ENCODE results near the gene ACP7. TPM values are rescaled to one million over a fixed set of nuclear protein-coding genes. Genes with fewer than 3 reads are reported as not detected.
A peak's percentile ranks its signal among the peaks of the same experiment; 100 is the strongest.

ACP7 gene
- total RNA-seq, 1 donor: not detected

DNA sequence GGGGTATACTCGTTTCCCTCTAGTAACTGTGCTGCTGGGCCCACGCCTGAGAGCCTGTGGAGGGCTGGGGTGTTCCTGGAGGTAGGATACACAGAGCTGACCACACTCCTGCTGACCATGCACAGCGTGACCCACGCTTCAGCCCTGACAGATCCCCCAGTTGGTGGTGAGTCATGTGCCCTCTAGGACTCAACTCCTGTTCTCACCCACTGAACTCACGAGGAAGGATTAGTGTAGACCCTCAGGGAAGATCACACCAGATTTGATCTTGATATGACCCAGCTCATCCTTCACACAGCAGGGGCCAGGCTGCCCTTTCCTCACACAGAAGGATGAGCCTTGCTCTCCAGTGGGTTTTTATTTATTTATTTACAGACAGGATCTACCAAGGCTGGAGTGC is 13.3 kb upstream of the ACP7 start:
- H3K4me3 ChIP-seq (ENCODE audit: low read depth, low read length): no peak overlapping the region
- DNase-seq (ENCODE audit: low read depth): no peak
- TF ChIP-seq, protein P1, sequence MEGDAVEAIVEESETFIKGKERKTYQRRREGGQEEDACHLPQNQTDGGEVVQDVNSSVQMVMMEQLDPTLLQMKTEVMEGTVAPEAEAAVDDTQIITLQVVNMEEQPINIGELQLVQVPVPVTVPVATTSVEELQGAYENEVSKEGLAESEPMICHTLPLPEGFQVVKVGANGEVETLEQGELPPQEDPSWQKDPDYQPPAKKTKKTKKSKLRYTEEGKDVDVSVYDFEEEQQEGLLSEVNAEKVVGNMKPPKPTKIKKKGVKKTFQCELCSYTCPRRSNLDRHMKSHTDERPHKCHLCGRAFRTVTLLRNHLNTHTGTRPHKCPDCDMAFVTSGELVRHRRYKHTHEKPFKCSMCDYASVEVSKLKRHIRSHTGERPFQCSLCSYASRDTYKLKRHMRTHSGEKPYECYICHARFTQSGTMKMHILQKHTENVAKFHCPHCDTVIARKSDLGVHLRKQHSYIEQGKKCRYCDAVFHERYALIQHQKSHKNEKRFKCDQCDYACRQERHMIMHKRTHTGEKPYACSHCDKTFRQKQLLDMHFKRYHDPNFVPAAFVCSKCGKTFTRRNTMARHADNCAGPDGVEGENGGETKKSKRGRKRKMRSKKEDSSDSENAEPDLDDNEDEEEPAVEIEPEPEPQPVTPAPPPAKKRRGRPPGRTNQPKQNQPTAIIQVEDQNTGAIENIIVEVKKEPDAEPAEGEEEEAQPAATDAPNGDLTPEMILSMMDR (IDR thresholded peaks at IDR 0.05; ENCODE audit: insufficient read depth, low read depth, low read length): no peak

DNA sequence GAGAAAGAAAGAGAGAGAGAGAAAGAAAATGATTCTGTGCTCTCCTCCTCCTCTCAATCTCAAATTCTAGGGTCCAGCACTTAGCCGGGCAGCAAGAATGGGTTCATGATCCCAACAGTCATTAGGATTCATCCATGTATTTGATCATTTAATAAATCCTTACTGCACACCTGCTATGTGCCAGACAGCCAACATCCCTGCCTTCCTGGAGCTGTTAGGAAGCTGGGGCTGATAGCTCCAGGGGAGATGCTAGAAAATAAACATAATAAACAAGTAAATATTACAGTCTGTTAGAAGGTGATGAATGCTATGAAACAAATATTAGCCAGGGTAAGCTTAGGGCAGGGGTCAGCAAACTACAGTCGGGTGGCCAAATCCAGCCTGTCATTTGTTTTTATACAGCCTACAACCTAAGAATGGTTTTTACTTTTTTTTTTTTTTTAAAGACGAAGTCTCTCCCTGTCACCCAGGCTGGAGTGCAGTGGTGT is 9.9 kb upstream of the ACP7 start:
- no peak for DNase-seq (ENCODE audit: low read depth)
- TF ChIP-seq, protein P1 (IDR thresholded peaks at IDR 0.05; ENCODE audit: insufficient read depth, low read depth, low read length): no peak
- H3K4me3 ChIP-seq (ENCODE audit: low read depth, low read length): no peak overlapping the region

DNA sequence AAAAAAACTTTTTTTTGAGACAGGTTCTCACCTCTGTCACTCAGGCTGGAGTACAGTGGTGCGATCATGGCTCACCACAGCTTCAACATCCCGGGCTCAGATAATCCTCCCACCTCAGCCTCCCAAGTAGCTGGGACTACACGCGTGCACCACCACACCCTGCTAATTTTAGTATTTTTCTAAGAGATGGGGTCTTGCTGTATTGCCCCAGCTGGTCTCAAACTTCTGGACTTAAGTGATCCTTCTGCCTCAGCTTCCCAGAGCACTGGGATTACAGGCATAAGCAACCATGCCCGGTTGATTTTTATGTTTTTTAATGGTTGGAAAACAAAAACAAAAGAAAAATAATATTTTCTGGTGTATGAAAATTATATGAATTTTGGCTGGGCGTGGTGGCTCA is 9.2 kb upstream of the ACP7 start:
- H3K4me3 ChIP-seq (ENCODE audit: low read depth, low read length): no peak overlapping the region

DNA sequence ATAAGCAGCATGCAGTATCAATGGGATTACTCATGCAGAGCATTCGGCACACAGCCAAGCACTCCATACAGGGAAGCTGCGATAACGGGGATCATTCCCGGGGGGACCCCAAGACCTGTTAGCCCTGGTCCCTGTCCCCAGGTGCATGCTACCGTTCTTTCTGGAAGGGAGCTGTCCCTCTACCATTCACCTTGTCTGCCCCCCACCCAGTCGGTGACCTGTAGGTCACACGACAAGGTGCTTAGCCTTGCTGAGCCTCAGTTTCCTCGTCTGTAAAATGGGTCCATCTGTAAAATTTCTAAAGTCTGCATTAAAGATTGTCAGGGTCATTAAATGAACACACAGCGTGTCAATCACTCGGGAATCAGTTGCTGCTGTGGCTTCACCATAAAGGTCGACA is 6.8 kb upstream of the ACP7 start:
- TF ChIP-seq, protein P1 (IDR thresholded peaks at IDR 0.05; ENCODE audit: insufficient read depth, low read depth, low read length): no peak
- no peak for DNase-seq (ENCODE audit: low read depth)
- H3K4me3 ChIP-seq (ENCODE audit: low read depth, low read length): no peak overlapping the region

More for the DNA sequence above, 9.2 kb upstream of the ACP7 start:
- DNase-seq (ENCODE audit: low read depth): no peak
- TF ChIP-seq, protein P1 (IDR thresholded peaks at IDR 0.05; ENCODE audit: insufficient read depth, low read depth, low read length): no peak

DNA sequence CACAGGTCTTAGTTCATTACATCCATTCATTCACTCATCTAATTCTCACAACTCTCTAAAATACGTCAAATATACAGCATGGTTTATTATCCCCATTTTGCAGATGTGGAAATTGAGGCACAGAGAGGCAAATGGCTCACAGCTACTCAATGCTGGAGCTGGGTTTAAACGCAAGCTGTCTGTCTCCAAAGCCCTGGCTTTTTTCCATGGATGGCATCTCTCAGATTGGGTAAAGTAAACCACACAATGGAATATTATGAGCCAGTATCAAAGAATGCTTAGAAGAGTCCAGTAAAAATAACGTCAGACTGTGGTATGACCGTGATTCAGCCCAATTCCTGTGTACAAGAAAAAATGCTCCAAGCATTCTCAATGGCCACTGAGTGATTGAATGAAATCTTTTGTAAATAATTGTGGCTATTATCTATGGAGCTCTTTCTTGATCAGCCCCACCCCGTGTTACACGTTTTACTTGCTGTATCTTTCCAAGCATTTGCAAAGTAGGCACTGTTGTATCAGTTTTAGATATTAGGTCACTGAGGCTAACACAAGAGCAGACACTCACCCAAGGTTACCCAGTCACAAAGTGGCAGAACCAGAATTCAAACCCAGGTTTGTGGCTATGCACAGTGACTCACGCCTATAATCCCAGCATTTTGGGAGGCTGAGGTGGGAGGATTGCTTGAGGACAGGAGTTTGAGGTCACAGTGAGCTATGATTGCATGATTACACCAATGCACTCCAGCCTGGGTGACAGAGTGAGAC is 5.5 kb upstream of the ACP7 start:
- no peak overlapping the region for H3K4me3 ChIP-seq (ENCODE audit: low read depth, low read length)
- TF ChIP-seq, protein P1 (IDR thresholded peaks at IDR 0.05; ENCODE audit: insufficient read depth, low read depth, low read length): no peak
- peak; percentile 64 for DNase-seq (ENCODE audit: low read depth)

DNA sequence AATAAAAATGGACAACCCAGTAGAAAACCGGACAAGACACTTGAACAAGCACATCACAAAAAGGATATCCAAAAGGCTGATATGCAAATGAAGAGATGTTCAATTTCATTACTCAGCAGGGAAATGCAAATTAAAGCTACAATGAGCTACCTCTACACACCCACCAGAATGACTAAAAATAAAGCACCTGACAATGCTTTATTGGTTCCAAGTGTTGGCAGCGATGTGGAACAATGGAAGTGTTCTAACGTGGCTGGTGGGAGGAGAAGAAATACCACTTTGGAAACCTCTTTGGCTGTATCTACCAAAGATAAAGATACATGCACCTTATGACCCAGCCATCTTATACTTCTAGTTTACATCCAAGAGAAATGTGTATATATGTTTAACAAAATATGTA is 3.7 kb upstream of the ACP7 start:
- no peak for DNase-seq (ENCODE audit: low read depth)
- TF ChIP-seq, protein P1 (IDR thresholded peaks at IDR 0.05; ENCODE audit: insufficient read depth, low read depth, low read length): no peak

More for the DNA sequence above, 3.7 kb upstream of the ACP7 start:
- no peak overlapping the region for H3K4me3 ChIP-seq (ENCODE audit: low read depth, low read length)

Measured in fibroblast of villous mesenchyme (primary cell).